Vagina (tissue), 2 donors: ENCODE results near the gene BBLN.

Source experiments
- CTCF ChIP-seq, 3 experiments: fragments of 450-650 bp in 2 of 3; fragments of 200-600 bp in 1 of 3; sonication (generic) in 1 of 3; IDR thresholded peaks; one replicate each; pipeline ENCODE4 v1.5.1; 2017 to 2019; ENCODE audit warnings: antibody characterized with exemption in 3 of 3, mild to moderate bottlenecking in 2 of 3, moderate library complexity in 2 of 3
- POLR2A ChIP-seq, 2 donors: fragments of 450-650 bp; IDR thresholded peaks; one replicate each; pipeline ENCODE4 v1.6.1; 2017; ENCODE audit warnings: antibody characterized with exemption in 2 of 2, mild to moderate bottlenecking in 2 of 2, moderate library complexity in 2 of 2

GRCh38 chr9:128148509-128149000, 11.5 kb upstream of the BBLN start:
- TF ChIP-seq POLR2A (IDR thresholded peaks at IDR 0.05): no peak
- no peak for TF ChIP-seq CTCF (IDR thresholded peaks at IDR 0.05)
